A673 (cell line): Measurements from ENCODE around the gene ITGAV.

Source experiments
- EZH2 ChIP-seq: fragments of 200-600 bp; sonication (generic); IDR thresholded peaks from 2 replicates; pipeline ENCODE4 v1.6.1; 2017; ENCODE audit warnings: borderline replicate concordance, low read depth, mild to moderate bottlenecking, mixed read lengths, antibody characterized with exemption, low read length; ENCODE audit not compliant: poor library complexity, severe bottlenecking
- TF ChIP-seq, protein P1 (sequence below): fragments of 300-800, 200-600 bp; sonication (generic); conservative IDR thresholded peaks from 2 replicates; pipeline ENCODE4 v1.5.1; 2017; ENCODE audit warnings: low read depth, mild to moderate bottlenecking, antibody characterized with exemption, low read length, moderate library complexity, mixed read lengths

GRCh38 chr2:186612555-186613440 lies 22.9 kb downstream of the ITGAV start:
- TF ChIP-seq, protein P1, sequence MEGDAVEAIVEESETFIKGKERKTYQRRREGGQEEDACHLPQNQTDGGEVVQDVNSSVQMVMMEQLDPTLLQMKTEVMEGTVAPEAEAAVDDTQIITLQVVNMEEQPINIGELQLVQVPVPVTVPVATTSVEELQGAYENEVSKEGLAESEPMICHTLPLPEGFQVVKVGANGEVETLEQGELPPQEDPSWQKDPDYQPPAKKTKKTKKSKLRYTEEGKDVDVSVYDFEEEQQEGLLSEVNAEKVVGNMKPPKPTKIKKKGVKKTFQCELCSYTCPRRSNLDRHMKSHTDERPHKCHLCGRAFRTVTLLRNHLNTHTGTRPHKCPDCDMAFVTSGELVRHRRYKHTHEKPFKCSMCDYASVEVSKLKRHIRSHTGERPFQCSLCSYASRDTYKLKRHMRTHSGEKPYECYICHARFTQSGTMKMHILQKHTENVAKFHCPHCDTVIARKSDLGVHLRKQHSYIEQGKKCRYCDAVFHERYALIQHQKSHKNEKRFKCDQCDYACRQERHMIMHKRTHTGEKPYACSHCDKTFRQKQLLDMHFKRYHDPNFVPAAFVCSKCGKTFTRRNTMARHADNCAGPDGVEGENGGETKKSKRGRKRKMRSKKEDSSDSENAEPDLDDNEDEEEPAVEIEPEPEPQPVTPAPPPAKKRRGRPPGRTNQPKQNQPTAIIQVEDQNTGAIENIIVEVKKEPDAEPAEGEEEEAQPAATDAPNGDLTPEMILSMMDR, result no peak
- no peak for TF ChIP-seq EZH2
